Subcutaneous adipose tissue (tissue), 4 donors: ENCODE data around the gene C20orf204. TPM values are rescaled to one million over a fixed set of nuclear protein-coding genes. Genes with fewer than 3 reads are reported as not detected.

Experiments used
- CTCF ChIP-seq: fragments of 450-650 bp; IDR thresholded peaks from one replicate; pipeline ENCODE4 v1.5.1; 2016; ENCODE audit warnings: low read depth, mild to moderate bottlenecking, control low read depth, antibody characterized with exemption, moderate library complexity
- total RNA-seq, 4 donors: library from RNA; depleted of rRNA; stranded (reverse); fragments of >200 nt; gene quantifications; one replicate each; pipeline ENCODE4 v1.1.0, GENCODE V29; 2016

The C20orf204 gene
- 1 to 10 TPM in 2 of 4 donors, under 1 TPM in 2; 0.17 to 4.0 (median 1.1) TPM for total RNA-seq

GRCh38 chr20:64035933-64036345 lies at the start of gene C20orf204:
C20orf204 (plus strand) TSS chr20:64036182; CDS start chr20:64036324, 142 bp downstream.
- TF ChIP-seq CTCF, result no peak

GRCh38 chr20:64000906-64001305 lies 35.1 kb upstream of the C20orf204 start:
- TF ChIP-seq CTCF, result no peak

GRCh38 chr20:64001607-64002011 lies 34.4 kb upstream of the C20orf204 start:
- TF ChIP-seq CTCF, result no peak

GRCh38 chr20:64003960-64004725 lies 31.8 kb upstream of the C20orf204 start:
- TF ChIP-seq CTCF, result no peak

- TF ChIP-seq CTCF, result no peak
Measured at GRCh38 chr20:64005394-64005793, 30.6 kb upstream of the C20orf204 start.

- no peak for TF ChIP-seq CTCF
Measured at GRCh38 chr20:64006490-64006889, 29.5 kb upstream of the C20orf204 start.

- TF ChIP-seq CTCF, result no peak
Measured at GRCh38 chr20:64006902-64007301, 29.1 kb upstream of the C20orf204 start.
